HepG2 (cell line): ENCODE data around the gene HBS1L. TPM values are rescaled to one million over a fixed set of nuclear protein-coding genes. Genes with fewer than 3 reads are reported as not detected.

ENCODE experiments used
- ATAC-seq: fragments of 200-7000 bp; cut with Tn5 transposase; 3 replicates; pipeline ENCODE4 v1.9.1; 2020; ENCODE audit warnings: mild to moderate bottlenecking, moderate library complexity
- BruUV-seq: library from RNA; stranded (reverse); fragments of 400-500 nt; replicated peaks from 2 replicates; lab custom pipeline; 2021; lab: Mats Ljungman, UMichigan
- CTCF ChIA-PET: fragments of 300-600 bp; formaldehyde crosslinking; extraction: SDS; loops from one replicate; lab custom pipeline; 2021; ENCODE audit warnings: low total read pairs, inconsistent platforms, low intra/inter-chr PET ratio; lab: Yijun Ruan, JAX
- POLR2A ChIA-PET: fragments of 350-600 bp; sonication (Branson Sonifier 250); formaldehyde crosslinking; loops from one replicate; lab custom pipeline; 2020; ENCODE audit warnings: antibody characterized with exemption, inconsistent platforms; lab: Yijun Ruan, JAX
- DNase-seq: peaks from one replicate; pipeline ENCODE4 v3.0.0-alpha.2; 2015; ENCODE audit warnings: low spot score
- FAIRE-seq: peaks from 3 replicates; lab custom pipeline; 2011; peaks lifted over from hg19 to GRCh38; lab: Jason Lieb, UNC
- H2AFZ ChIP-seq: one replicate; pipeline ENCODE4 v1.6.1; 2011; ENCODE audit warnings: low read length, inconsistent platforms
- H3K27ac ChIP-seq: fragments of 300-600 bp; 3 replicates; pipeline ENCODE4 v1.8.0; 2011; ENCODE audit warnings: mixed run types, mild to moderate bottlenecking, mixed read lengths, low read length, inconsistent platforms; ENCODE audit not compliant: insufficient read depth; ENCODE audit errors: extremely low read length
- H3K27me3 ChIP-seq, 2 experiments: fragments of 200-600 bp in 1 of 2; 2 replicates in 1 of 2; 3 replicates in 1 of 2; pipeline versions ENCODE4 v1.6.0 to v1.8.0; 2011; ENCODE audit warnings: low read length in 2 of 2, mild to moderate bottlenecking in 2 of 2, moderate library complexity in 2 of 2, inconsistent platforms in 1 of 2; ENCODE audit not compliant: insufficient read depth in 2 of 2, control insufficient read depth in 1 of 2
- H3K36me3 ChIP-seq, 2 experiments: fragments of 200-600 bp in 1 of 2; replicated peaks in 1 of 2; 2 replicates in 1 of 2; 3 replicates in 1 of 2; pipeline versions ENCODE4 v1.5.1 to v1.8.0; 2011; ENCODE audit warnings: low read length in 2 of 2, inconsistent platforms in 1 of 2; ENCODE audit not compliant: insufficient read depth in 2 of 2, control insufficient read depth in 1 of 2
- H3K4me1 ChIP-seq: 2 replicates; pipeline ENCODE4 v1.5.1; 2012; ENCODE audit warnings: low read length, inconsistent platforms; ENCODE audit not compliant: insufficient read depth
- H3K4me2 ChIP-seq: 2 replicates; pipeline ENCODE4 v1.6.0; 2011; ENCODE audit warnings: low read depth, low read length, inconsistent platforms
- H3K4me3 ChIP-seq, 3 experiments: fragments of 200-600 bp in 1 of 3; sonication (generic), shearing (Covaris generic) in 1 of 3; replicated peaks in 1 of 3; 2 replicates each; pipeline ENCODE4 v1.5.1; 2011 to 2016; ENCODE audit warnings: low read length in 3 of 3, inconsistent platforms in 2 of 3, low read depth in 2 of 3, mild to moderate bottlenecking in 2 of 3, control low read depth in 1 of 3, mixed read lengths in 1 of 3; ENCODE audit not compliant: insufficient read depth in 1 of 3
- H3K79me2 ChIP-seq: one replicate; pipeline ENCODE4 v1.6.1; 2011; ENCODE audit warnings: low read length, inconsistent platforms; ENCODE audit not compliant: insufficient read depth
- H3K9ac ChIP-seq: 2 replicates; pipeline ENCODE4 v1.6.0; 2011; ENCODE audit warnings: mild to moderate bottlenecking, low read depth, low read length, inconsistent platforms; ENCODE audit not compliant: insufficient read depth
- H3K9me3 ChIP-seq: 2 replicates; pipeline ENCODE4 v1.5.1; 2012; ENCODE audit warnings: mild to moderate bottlenecking, low read length
- H4K20me1 ChIP-seq: 2 replicates; pipeline ENCODE4 v1.6.0; 2011; ENCODE audit warnings: inconsistent platforms, mild to moderate bottlenecking, low read length, moderate library complexity; ENCODE audit not compliant: insufficient read depth
- FOXO1 ChIP-seq: sonication (generic); formaldehyde crosslinking; IDR thresholded peaks from 2 replicates; pipeline ENCODE4 v1.4.0; 2020; ENCODE audit warnings: missing genetic modification reagents
- HDAC6 ChIP-seq: fragments of 200-600 bp; sonication (generic); IDR thresholded peaks from 2 replicates; pipeline ENCODE4 v1.7.0; 2017; ENCODE audit warnings: mild to moderate bottlenecking, antibody characterized with exemption, low read length, low read depth
- HES4 ChIP-seq: sonication (generic); formaldehyde crosslinking; IDR thresholded peaks from 2 replicates; pipeline ENCODE4 v1.9.0; 2021; ENCODE audit warnings: mild to moderate bottlenecking, missing genetic modification reagents, borderline replicate concordance
- KMT2B ChIP-seq: IDR thresholded peaks from 2 replicates; pipeline ENCODE4 v1.6.1; 2016; ENCODE audit warnings: missing genetic modification reagents, missing compliant biosample characterization
- PHF20 ChIP-seq: sonication (generic); formaldehyde crosslinking; IDR thresholded peaks from 2 replicates; pipeline ENCODE4 v1.5.0; 2020; ENCODE audit warnings: mild to moderate bottlenecking, missing genetic modification reagents
- POLR2AphosphoS5 ChIP-seq: IDR thresholded peaks from 2 replicates; pipeline ENCODE4 v1.6.1; 2012; ENCODE audit warnings: low read depth, low read length
- TCF12 ChIP-seq, 2 experiments: fragments of 450-650 bp in 1 of 2; sonication (generic) in 1 of 2; formaldehyde crosslinking in 1 of 2; IDR thresholded peaks; 2 replicates each; pipeline versions ENCODE4 v1.6.1 to v1.8.0; 2017 to 2022; ENCODE audit warnings: antibody characterized with exemption in 1 of 2, mild to moderate bottlenecking in 1 of 2, missing genetic modification reagents in 1 of 2, moderate library complexity in 1 of 2
- ZBTB3 ChIP-seq: sonication (generic); formaldehyde crosslinking; IDR thresholded peaks from 2 replicates; pipeline ENCODE4 v1.4.0; 2020; ENCODE audit warnings: low read depth, mild to moderate bottlenecking, moderate library complexity, missing genetic modification reagents, borderline replicate concordance
- ZNF143 ChIP-seq: sonication (generic); formaldehyde crosslinking; IDR thresholded peaks from 2 replicates; pipeline ENCODE4 v1.4.0; 2020; ENCODE audit warnings: missing genetic modification reagents
- ZNF281 ChIP-seq: sonication (generic); formaldehyde crosslinking; IDR thresholded peaks from 2 replicates; pipeline ENCODE4 v1.4.0; 2020; ENCODE audit warnings: missing genetic modification reagents, borderline replicate concordance
- WGBS: methylation state at CpG from one replicate; pipeline ENCODE4 v1.1.6; 2017; ENCODE audit warnings: low lambda C conversion rate; 5-methylcytosine and 5-hydroxymethylcytosine counted together
- in situ Hi-C: cut with HindIII; loops from 2 replicates; pipeline ENCODE4 v1.10.0; 2017; ENCODE audit warnings: low pct_unique_long_range_greater_than_20kb; ENCODE audit not compliant: extremely low pct_ligation_motif_present
- intact Hi-C: fragments of 100-400 bp; cut with micrococcal nuclease; formaldehyde crosslinking; loops from one replicate; pipeline ENCODE4 v1.10.0; 2022; ENCODE audit not compliant: unreplicated experiment
- polyA plus RNA-seq, 8 experiments: library from polyadenylated mRNA; depleted of rRNA in 3 of 8; stranded (reverse) in 7 of 8; unstranded in 1 of 8; fragments of >200 nt; fragmentation: Illumina TruSeq in 4 of 8; extraction: Trizol in 4 of 8; gene quantifications; 2 replicates each; pipeline versions ENCODE4 v1.2.1 to v1.2.3, GENCODE V29; 2011 to 2016; ENCODE audit warnings: low read depth in 4 of 8, missing spikeins in 1 of 8, mixed read lengths in 1 of 8; ENCODE audit not compliant: insufficient read depth in 1 of 8
- total RNA-seq, 5 experiments: library from RNA; depleted of rRNA; stranded (reverse); fragments of >200 nt; fragmentation: Illumina TruSeq; extraction: Trizol; gene quantifications; 2 replicates each; pipeline ENCODE4 v1.2.3, GENCODE V29; 2016; ENCODE audit warnings: low read depth in 1 of 5
- TF ChIP-seq, protein P1 (sequence below): sonication (generic); formaldehyde crosslinking; IDR thresholded peaks from 2 replicates; pipeline ENCODE4 v1.5.0; 2020; ENCODE audit warnings: mild to moderate bottlenecking, missing genetic modification reagents

HBS1L gene
- total and polyA plus RNA-seq, 2 of the 13 experiments (the other 11 are each of a cell fraction or from before 2014, with no cell fraction given) = 44.1 to 138 TPM

DNA sequence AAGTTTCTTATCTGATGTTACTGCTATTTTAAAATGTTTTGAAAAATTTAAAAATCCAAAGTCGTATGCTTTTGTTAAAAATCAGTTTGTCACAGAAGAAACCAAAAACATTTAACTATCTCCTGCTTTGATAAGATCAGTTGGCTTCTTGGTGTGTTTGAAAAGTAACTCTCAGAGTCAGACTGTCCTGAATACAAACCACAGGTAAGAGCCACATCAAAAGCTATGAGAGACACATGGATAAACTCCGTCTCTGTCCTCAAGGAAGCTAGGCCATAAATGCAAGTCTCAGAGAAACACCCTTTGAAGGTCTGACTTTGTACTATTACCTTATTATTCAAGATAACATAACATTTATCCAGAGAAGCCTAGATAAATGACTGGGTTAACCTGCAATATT, 7.7 kb downstream of the HBS1L start (continued):
- TF ChIP-seq PHF20 (CRISPR knock-in tag) (no peak), HDAC6 (no peak), HES4 (CRISPR knock-in tag) (no peak)

DNA sequence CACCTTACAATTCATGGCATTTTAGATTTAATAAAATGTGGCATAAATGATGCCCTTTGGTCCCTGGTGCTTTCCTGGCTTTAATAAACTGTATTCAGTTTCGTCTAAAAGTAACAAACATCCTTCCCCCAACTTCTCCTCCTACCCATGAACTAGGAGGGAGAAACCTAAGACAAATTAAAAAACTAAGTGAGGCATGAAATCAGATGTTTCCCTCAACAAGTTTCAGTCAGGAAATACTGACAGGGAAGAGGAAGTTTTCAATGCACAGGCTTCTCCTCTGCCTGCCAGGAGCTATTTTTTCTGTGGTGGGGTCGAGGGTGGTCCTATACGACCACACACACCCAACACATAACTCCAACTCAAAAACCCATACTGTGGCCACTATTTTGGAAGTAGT, 10.0 kb downstream of the HBS1L start:
- no peak for DNase-seq
- H3K9me3 ChIP-seq = no peaks in the 10 kb centered on the region
- POLR2A ChIA-PET = no interaction called here
- 98% methylated on average over 3 of the region's 3 CpGs for WGBS
- H4K20me1 ChIP-seq = peaks cover 6% of the 10 kb centered on the region; the same call in 1 of the 2 replicates
- no peak overlapping the region for H2AFZ ChIP-seq
- CTCF ChIA-PET = no interaction called here
- no peaks in the 10 kb centered on the region for H3K4me1 ChIP-seq
- no peaks in the 10 kb centered on the region for H3K27me3 ChIP-seq
- ATAC-seq = no peak
- intact Hi-C loops (no loop called here), in situ Hi-C loops (no loop called here)
- no TSS peak for BruUV-seq
- H3K36me3 ChIP-seq = peaks cover 14 to 46% of the 10 kb centered on the region in 2 experiments
- no peak overlapping the region for H3K4me2 ChIP-seq
- TF ChIP-seq FOXO1 (CRISPR knock-in tag) (no peak), ZNF143 (CRISPR knock-in tag) (no peak), ZNF281 (CRISPR knock-in tag) (no peak), POLR2AphosphoS5 (no peak), TCF12 (IDR thresholded peaks at IDR 0.05) (no peak), TCF12 (CRISPR knock-in tag; IDR thresholded peaks at IDR 0.05) (no peak), ZBTB3 (no peak), KMT2B (CRISPR knock-in tag) (no peak)
- TF ChIP-seq, protein P1, sequence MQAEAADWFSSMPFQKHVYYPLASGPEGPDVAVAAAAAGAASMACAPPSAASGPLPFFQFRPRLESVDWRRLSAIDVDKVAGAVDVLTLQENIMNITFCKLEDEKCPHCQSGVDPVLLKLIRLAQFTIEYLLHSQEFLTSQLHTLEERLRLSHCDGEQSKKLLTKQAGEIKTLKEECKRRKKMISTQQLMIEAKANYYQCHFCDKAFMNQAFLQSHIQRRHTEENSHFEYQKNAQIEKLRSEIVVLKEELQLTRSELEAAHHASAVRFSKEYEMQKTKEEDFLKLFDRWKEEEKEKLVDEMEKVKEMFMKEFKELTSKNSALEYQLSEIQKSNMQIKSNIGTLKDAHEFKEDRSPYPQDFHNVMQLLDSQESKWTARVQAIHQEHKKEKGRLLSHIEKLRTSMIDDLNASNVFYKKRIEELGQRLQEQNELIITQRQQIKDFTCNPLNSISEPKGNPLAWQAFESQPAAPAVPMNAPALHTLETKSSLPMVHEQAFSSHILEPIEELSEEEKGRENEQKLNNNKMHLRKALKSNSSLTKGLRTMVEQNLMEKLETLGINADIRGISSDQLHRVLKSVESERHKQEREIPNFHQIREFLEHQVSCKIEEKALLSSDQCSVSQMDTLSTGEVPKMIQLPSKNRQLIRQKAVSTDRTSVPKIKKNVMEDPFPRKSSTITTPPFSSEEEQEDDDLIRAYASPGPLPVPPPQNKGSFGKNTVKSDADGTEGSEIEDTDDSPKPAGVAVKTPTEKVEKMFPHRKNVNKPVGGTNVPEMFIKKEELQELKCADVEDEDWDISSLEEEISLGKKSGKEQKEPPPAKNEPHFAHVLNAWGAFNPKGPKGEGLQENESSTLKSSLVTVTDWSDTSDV (CRISPR knock-in tag) = no peak
- no peak for FAIRE-seq
- H3K4me3 ChIP-seq = no peak overlapping the region
- no peak overlapping the region for H3K27ac ChIP-seq
- H3K79me2 ChIP-seq = peaks cover 71% of the 10 kb centered on the region
- no peak overlapping the region for H3K9ac ChIP-seq
